ENCODE results near the gene GCSAM. TPM values are rescaled to one million over a fixed set of nuclear protein-coding genes. Genes with fewer than 3 reads are reported as not detected.

Gene GCSAM
- total RNA-seq, 1 experiment from 2014 or later, result not detected

DNA sequence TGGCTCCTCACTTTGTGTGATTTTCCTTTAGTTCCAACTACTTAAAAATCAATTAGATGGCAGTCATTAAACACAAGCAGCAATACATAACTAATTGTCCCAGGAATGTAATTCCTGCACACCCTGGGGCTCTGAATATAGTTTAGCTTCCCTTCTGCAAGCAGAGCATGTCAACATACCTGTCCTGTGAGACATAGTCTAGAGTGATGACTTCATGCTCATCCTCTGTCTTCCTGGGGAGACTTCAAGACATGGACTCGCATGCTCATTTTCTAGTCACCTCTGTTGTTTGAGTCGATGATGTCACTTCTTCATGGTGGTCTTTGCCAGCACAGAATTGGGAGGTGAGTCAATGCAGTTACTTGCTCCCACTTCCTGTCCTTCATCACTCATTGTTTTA is 31.1 kb downstream of the GCSAM start:
- Mint-ChIP-seq H3K27me3 (ENCODE audit: low read depth) (no peaks in the 10 kb centered on the region), H3K27ac (peak overlapping the region in 1 of 3 experiments; percentile 29; a peak in 1 of 7 replicates), H3K9me3 (no peaks in the 10 kb centered on the region), H3K4me1 (peaks cover 0 to 6% of the 10 kb centered on the region in 2 experiments; a peak in 2 of 4 replicates), H3K36me3 (ENCODE audit: insufficient read depth in 1 of 3, low read depth in 3 of 3) (peaks cover 0 to 11% (median 4%) of the 10 kb centered on the region in 3 experiments; a peak in 4 of 7 replicates), H3K4me3 (no peak overlapping the region)
- no peak overlapping the region for H3K23ac ChIP-seq (ENCODE audit: insufficient read length, low read depth, low read length)
- no peaks in the 10 kb centered on the region for H3K27me3 ChIP-seq (ENCODE audit: insufficient read depth, low read length)
- no peak overlapping the region for H2AFZ ChIP-seq (ENCODE audit: low read length)
- no peak overlapping the region for H3K4me2 ChIP-seq (ENCODE audit: insufficient read depth, insufficient read length, low read length)
- no peak overlapping the region for H2BK120ac ChIP-seq (ENCODE audit: low read depth, low read length, poor library complexity, severe bottlenecking)
- H3K79me1 ChIP-seq (ENCODE audit: insufficient read depth, low read depth, low read length, poor library complexity, severe bottlenecking), result no peaks in the 10 kb centered on the region
- no peak overlapping the region for H3K56ac ChIP-seq (ENCODE audit: insufficient read length, low read depth, low read length)
- H3K14ac ChIP-seq (ENCODE audit: insufficient read depth, low read length), result no peak overlapping the region
- no peak overlapping the region for H2BK12ac ChIP-seq (ENCODE audit: insufficient read length, low read depth, low read length)
- H4K8ac ChIP-seq (replicated peaks; ENCODE audit: insufficient read length, low read depth, low read length), result no peak overlapping the region
- H3K23me2 ChIP-seq (ENCODE audit: insufficient read length, low read depth, low read length, poor library complexity, severe bottlenecking), result no peaks in the 10 kb centered on the region
- no peak overlapping the region for H2BK20ac ChIP-seq (ENCODE audit: low read depth, low read length, poor library complexity, severe bottlenecking)
- TF ChIP-seq, protein P1, sequence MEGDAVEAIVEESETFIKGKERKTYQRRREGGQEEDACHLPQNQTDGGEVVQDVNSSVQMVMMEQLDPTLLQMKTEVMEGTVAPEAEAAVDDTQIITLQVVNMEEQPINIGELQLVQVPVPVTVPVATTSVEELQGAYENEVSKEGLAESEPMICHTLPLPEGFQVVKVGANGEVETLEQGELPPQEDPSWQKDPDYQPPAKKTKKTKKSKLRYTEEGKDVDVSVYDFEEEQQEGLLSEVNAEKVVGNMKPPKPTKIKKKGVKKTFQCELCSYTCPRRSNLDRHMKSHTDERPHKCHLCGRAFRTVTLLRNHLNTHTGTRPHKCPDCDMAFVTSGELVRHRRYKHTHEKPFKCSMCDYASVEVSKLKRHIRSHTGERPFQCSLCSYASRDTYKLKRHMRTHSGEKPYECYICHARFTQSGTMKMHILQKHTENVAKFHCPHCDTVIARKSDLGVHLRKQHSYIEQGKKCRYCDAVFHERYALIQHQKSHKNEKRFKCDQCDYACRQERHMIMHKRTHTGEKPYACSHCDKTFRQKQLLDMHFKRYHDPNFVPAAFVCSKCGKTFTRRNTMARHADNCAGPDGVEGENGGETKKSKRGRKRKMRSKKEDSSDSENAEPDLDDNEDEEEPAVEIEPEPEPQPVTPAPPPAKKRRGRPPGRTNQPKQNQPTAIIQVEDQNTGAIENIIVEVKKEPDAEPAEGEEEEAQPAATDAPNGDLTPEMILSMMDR (conservative IDR thresholded peaks at IDR 0.05), result no peak
- no peaks in the 10 kb centered on the region for H3K9me3 ChIP-seq (ENCODE audit: control insufficient read depth, low read depth, low read length)
- no peak overlapping the region for H3K27ac ChIP-seq (ENCODE audit: insufficient read length, low read depth, low read length)
- no peak overlapping the region for H3T11ph ChIP-seq (ENCODE audit: low read length)
- H3K18ac ChIP-seq (ENCODE audit: insufficient read length, low read depth, low read length), result no peak overlapping the region
- H4K91ac ChIP-seq (ENCODE audit: insufficient read length, low read depth, low read length), result no peak overlapping the region
- no peaks in the 10 kb centered on the region for H4K20me1 ChIP-seq (ENCODE audit: control insufficient read depth, insufficient read depth, insufficient read length)
- H3K4ac ChIP-seq (ENCODE audit: low read depth, low read length), result no peak overlapping the region
- H4K5ac ChIP-seq (ENCODE audit: insufficient read length, low read depth, low read length), result no peak overlapping the region
- no CpG with 5 or more reads among the region's 2 CpGs for WGBS (ENCODE audit: extremely low coverage, insufficient read length, low lambda C conversion rate)
- H3K79me2 ChIP-seq (ENCODE audit: insufficient read depth, low read length), result no peaks in the 10 kb centered on the region
- no peak overlapping the region for H3K9ac ChIP-seq (ENCODE audit: extremely low read depth, insufficient read length, low read length)
- H3K4me1 ChIP-seq (ENCODE audit: insufficient read depth, low read length), result no peaks in the 10 kb centered on the region
- H2AK5ac ChIP-seq (ENCODE audit: insufficient read length, low read length), result no peak overlapping the region
- no peak overlapping the region for H2BK5ac ChIP-seq (ENCODE audit: insufficient read length, low read length)
- no peak overlapping the region for H2BK15ac ChIP-seq (ENCODE audit: low read depth, low read length)
- no peak for DNase-seq
